22Rv1 (cell line): ENCODE data around the gene RPS14.

Experiments used
- H3K27ac ChIP-seq: fragments of 450-650 bp; 2 replicates; pipeline ENCODE4 v1.5.1; 2017
- ZFX ChIP-seq: fragments of 450-650 bp; IDR thresholded peaks from 2 replicates; pipeline ENCODE4 v1.6.1; 2017; ENCODE audit warnings: antibody characterized with exemption, borderline replicate concordance
- TF ChIP-seq, protein P1 (sequence below): fragments of 450-650 bp; IDR thresholded peaks from 2 replicates; pipeline ENCODE4 v1.5.1; 2017; ENCODE audit warnings: mild to moderate bottlenecking

Gene RPS14

DNA sequence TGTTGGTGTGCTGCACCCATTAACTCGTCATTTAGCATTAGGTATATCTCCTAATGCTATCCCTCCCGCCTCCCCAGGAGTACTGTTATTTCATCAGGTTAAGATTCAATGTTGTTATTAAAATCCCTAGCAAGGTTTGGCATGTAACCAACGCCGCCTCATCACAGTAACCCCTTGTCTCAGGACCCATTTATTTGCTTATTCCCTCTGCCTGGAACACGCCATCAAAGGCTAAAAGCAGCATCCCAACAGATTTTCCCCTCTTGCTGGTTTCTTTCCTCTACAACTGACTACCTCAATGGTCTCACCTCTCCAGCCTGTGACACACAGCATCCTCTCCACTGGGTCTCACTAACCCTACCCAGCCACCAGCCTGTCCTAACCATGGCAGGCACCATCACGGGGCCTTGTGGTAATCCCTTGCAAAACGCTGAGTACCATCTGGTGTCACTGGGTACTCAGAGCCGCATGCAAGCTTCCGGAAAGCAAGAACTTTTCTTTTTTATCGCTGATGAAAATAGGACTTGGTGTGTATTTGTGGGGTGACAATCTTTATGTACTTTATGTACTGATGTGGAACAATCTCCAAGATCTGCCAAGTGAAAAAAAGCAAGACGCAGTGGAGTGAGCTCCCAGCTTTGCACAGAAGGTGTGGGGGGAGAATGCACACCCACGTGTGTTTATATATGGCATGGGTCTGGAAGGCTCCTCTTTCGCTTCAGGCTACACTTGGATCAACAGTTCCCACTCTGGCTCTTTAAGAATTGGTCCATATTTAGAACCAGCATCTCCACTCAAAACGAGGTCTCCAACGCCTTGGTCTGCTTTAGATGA, 6.1 kb downstream of the RPS14 start:
- TF ChIP-seq, protein P1, sequence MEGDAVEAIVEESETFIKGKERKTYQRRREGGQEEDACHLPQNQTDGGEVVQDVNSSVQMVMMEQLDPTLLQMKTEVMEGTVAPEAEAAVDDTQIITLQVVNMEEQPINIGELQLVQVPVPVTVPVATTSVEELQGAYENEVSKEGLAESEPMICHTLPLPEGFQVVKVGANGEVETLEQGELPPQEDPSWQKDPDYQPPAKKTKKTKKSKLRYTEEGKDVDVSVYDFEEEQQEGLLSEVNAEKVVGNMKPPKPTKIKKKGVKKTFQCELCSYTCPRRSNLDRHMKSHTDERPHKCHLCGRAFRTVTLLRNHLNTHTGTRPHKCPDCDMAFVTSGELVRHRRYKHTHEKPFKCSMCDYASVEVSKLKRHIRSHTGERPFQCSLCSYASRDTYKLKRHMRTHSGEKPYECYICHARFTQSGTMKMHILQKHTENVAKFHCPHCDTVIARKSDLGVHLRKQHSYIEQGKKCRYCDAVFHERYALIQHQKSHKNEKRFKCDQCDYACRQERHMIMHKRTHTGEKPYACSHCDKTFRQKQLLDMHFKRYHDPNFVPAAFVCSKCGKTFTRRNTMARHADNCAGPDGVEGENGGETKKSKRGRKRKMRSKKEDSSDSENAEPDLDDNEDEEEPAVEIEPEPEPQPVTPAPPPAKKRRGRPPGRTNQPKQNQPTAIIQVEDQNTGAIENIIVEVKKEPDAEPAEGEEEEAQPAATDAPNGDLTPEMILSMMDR = no peak
- no peak for TF ChIP-seq ZFX
- peak overlapping the region; percentile 51; the same call in 1 of the 2 replicates for H3K27ac ChIP-seq

GRCh38 chr5:150442699-150443080, 6.8 kb downstream of the RPS14 start:
- peak overlapping the region; percentile 51 for H3K27ac ChIP-seq
- no peak for TF ChIP-seq ZFX
- TF ChIP-seq, protein P1 = no peak

DNA sequence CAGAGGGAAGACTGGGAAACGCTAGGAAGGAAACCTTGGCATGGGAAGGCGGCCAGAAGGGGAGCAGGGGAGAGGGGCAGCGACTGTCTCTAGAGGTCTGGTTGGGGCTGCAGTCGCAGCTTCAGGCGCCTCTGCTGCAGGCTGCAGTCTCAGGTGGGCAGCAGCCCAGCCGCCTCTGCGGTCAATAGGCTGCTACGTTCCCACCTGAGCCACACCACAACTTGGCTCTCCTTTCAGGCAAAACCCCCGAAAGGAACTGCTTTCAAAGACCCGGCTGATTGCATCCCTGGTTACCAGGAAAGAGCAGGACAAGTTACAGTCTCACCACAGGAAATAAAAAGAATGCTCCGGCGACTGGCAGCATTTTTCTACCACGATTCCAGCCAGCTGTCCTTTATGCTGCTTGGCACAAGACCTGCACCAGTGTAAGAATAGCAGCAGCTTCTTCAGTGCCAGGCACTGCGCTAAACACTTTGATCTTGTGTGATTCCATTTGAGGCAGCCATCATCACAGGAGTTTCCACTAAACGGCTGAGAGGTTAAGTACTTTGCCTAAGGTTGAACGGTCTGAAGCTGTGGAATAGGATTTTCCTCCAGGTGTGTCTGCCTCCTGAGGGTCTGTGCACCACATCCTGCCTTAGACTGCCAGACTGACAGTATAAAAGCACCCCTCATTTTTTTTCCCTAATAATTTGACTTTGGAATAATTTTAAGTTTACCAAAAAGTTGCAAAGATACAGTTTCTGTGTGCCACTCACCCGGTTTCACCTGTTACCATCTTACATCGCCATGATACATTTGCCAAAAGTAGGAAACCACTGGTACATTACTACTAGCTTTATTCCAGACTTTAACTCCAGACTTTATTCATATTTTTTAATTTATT, 7.5 kb downstream of the RPS14 start:
- TF ChIP-seq ZFX = no peak
- TF ChIP-seq, protein P1 = no peak
- peak overlapping the region; percentile 51 for H3K27ac ChIP-seq

DNA sequence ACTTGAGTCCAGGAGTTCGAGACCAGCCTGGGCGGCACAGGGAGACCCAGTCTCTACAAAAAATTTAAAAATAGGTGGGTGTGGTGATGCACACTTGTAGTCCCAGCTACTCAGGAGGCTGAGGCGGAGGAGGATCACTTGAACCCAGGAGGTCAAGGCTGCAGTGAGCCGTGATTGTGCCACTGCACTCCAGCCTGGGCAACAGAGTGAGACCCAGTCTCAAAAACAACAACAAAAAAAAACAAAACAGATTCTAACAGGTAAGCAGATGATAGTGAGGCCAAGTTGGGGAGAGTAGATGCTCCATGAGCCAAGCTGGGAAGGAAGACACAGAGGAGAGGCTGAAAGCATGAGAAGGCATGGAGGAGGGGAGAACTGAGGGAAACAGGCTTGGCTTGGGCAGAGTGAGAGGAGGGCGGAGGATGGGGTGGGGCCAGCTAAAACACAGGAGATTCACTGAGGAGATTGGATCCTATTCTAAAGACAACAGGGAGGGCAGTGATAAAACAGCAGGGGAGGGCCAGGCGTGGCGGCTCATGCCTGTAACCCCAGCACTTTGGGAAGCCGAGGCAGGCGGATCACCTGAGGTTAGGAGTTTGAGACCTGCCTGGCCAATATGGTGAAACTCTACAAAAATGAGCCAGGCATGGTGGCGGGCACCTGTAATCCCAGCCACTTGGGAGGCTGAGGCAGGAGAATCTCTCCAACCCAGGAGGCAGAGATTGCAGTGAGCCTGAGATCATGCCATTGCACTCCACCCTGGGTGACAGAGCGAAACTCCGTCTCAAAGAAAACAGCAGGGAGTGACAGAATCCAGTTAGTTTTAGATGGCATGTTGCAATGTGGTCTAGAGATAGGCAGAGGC, 8.4 kb downstream of the RPS14 start:
- no peak for TF ChIP-seq ZFX
- TF ChIP-seq, protein P1 = no peak
- peak overlapping the region; percentile 51 for H3K27ac ChIP-seq

GRCh38 chr5:150438873-150439546, 10.5 kb downstream of the RPS14 start:
- no peak overlapping the region for H3K27ac ChIP-seq
- TF ChIP-seq, protein P1 = peak; percentile 78
- no peak for TF ChIP-seq ZFX

DNA sequence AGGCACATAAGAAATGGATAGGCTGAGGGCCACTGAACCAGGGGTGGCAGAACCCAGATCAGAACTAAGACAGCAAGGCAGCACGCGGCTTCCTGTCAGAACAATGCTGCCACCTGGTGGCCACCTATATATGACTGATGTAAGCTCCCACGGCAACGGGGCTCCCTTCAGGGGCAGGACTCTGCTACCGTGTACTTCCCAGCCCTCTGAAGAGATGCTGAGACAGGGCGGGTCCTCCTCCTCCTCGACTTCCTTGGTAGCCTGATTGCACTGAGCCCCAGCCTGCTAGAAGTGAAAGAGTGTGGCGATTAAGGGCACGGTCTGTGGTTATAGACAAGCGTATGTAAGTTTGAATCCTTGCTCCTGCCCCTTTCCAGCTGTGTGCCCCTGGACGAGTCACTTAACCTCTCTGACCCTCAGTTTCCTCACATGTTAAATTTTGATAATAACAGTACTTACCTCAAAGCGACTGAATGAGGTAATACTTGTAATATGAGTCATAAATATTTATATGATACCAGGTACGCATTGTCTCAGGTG, 13.3 kb downstream of the RPS14 start:
- TF ChIP-seq ZFX = no peak
- TF ChIP-seq, protein P1 = peak; percentile 92
- H3K27ac ChIP-seq = no peak overlapping the region
